ENCODE results near the gene VPS13D. TPM values are rescaled to one million over a fixed set of nuclear protein-coding genes. Genes with fewer than 3 reads are reported as not detected.

VPS13D gene
- total RNA-seq, 1 experiment from 2014 or later = 31.6 TPM

DNA sequence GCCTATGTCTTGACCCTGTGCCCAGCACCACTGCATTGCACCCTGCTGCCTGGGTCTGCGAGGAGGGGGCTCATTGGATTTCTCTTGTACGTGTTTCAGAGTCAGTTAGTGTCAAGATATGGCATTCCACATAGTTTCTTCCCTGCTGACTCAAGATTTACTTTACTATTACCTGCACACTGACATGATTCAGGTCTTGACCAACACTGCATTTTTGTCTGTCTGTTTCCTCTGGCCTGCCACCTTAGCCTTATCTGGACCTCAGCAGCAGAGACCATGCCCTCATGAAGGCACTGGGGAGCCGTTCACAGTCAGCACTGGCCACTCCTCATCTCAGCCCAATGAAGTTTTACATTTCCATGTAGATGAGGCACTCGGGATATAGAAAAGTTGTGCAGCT is 232.8 kb downstream of the VPS13D start:
- ChIA-PET RAD21 (ENCODE audit: low non-redundant PET in 1 of 2, low total read pairs in 2 of 2, uncharacterized antibody in 2 of 2, unreplicated experiment in 2 of 2) (no interaction called here), CTCF (no interaction called here), POLR2A (no interaction called here)
- H3K4me3 ChIP-seq (replicated peaks in 1 of 2; ENCODE audit: low read depth in 1 of 2, low read length in 2 of 2) = no peak overlapping the region
- H2AFZ ChIP-seq (ENCODE audit: low read depth, low read length, poor library complexity, severe bottlenecking) = no peak overlapping the region
- no peaks in the 10 kb centered on the region for H3K9me3 ChIP-seq (ENCODE audit: control insufficient read depth in 1 of 2, insufficient read depth in 1 of 2, low read depth in 1 of 2, low read length in 2 of 2)
- no peak overlapping the region for H3K4me2 ChIP-seq (ENCODE audit: low read length)
- ATAC-seq = no peak
- H3K9me2 ChIP-seq (ENCODE audit: insufficient read depth) = no peaks in the 10 kb centered on the region
- no peaks in the 10 kb centered on the region for H4K20me1 ChIP-seq (ENCODE audit: insufficient read depth)
- no peaks in the 10 kb centered on the region for H3K27me3 ChIP-seq (ENCODE audit: insufficient read depth, low read length)
- TF ChIP-seq POLR2AphosphoS5 (IDR thresholded peaks at IDR 0.05; ENCODE audit: low read depth, low read length) (no peak), EZH2phosphoT487 (IDR thresholded peaks at IDR 0.05; ENCODE audit: borderline replicate concordance) (no peak), YY1 (IDR thresholded peaks at IDR 0.05; ENCODE audit: extremely low read depth, insufficient replicate concordance, low read depth, low read length) (no peak), SRF (IDR thresholded peaks at IDR 0.05; ENCODE audit: low read depth) (no peak), TCF7L2 (IDR thresholded peaks at IDR 0.05; ENCODE audit: borderline replicate concordance, extremely low read depth, insufficient read depth, insufficient read length) (no peak), CEBPB (IDR thresholded peaks at IDR 0.05; ENCODE audit: low read depth) (no peak), ZNF274 (IDR thresholded peaks at IDR 0.05; ENCODE audit: low read depth, low read length) (no peak), CBX3 (IDR thresholded peaks at IDR 0.05; ENCODE audit: low read depth) (no peak), ELF1 (IDR thresholded peaks at IDR 0.05; ENCODE audit: borderline replicate concordance, low read depth) (no peak), SP1 (IDR thresholded peaks at IDR 0.05; ENCODE audit: low read depth) (no peak), RAD21 (IDR thresholded peaks at IDR 0.05; ENCODE audit: low read depth) (no peak), FOSL1 (IDR thresholded peaks at IDR 0.05; ENCODE audit: low read depth) (no peak)
- TF ChIP-seq, protein P1, sequence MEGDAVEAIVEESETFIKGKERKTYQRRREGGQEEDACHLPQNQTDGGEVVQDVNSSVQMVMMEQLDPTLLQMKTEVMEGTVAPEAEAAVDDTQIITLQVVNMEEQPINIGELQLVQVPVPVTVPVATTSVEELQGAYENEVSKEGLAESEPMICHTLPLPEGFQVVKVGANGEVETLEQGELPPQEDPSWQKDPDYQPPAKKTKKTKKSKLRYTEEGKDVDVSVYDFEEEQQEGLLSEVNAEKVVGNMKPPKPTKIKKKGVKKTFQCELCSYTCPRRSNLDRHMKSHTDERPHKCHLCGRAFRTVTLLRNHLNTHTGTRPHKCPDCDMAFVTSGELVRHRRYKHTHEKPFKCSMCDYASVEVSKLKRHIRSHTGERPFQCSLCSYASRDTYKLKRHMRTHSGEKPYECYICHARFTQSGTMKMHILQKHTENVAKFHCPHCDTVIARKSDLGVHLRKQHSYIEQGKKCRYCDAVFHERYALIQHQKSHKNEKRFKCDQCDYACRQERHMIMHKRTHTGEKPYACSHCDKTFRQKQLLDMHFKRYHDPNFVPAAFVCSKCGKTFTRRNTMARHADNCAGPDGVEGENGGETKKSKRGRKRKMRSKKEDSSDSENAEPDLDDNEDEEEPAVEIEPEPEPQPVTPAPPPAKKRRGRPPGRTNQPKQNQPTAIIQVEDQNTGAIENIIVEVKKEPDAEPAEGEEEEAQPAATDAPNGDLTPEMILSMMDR (IDR thresholded peaks at IDR 0.05 in 2 of 3, conservative IDR thresholded peaks at IDR 0.05 in 1 of 3; ENCODE audit: borderline replicate concordance in 1 of 3, insufficient read depth in 1 of 3, low read depth in 2 of 3, low read length in 2 of 3) = no peak
- TF ChIP-seq, protein P2, sequence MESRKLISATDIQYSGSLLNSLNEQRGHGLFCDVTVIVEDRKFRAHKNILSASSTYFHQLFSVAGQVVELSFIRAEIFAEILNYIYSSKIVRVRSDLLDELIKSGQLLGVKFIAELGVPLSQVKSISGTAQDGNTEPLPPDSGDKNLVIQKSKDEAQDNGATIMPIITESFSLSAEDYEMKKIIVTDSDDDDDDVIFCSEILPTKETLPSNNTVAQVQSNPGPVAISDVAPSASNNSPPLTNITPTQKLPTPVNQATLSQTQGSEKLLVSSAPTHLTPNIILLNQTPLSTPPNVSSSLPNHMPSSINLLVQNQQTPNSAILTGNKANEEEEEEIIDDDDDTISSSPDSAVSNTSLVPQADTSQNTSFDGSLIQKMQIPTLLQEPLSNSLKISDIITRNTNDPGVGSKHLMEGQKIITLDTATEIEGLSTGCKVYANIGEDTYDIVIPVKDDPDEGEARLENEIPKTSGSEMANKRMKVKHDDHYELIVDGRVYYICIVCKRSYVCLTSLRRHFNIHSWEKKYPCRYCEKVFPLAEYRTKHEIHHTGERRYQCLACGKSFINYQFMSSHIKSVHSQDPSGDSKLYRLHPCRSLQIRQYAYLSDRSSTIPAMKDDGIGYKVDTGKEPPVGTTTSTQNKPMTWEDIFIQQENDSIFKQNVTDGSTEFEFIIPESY (IDR thresholded peaks at IDR 0.05; ENCODE audit: extremely low read depth, insufficient replicate concordance, low read length) = no peak
- TF ChIP-seq, protein P3, sequence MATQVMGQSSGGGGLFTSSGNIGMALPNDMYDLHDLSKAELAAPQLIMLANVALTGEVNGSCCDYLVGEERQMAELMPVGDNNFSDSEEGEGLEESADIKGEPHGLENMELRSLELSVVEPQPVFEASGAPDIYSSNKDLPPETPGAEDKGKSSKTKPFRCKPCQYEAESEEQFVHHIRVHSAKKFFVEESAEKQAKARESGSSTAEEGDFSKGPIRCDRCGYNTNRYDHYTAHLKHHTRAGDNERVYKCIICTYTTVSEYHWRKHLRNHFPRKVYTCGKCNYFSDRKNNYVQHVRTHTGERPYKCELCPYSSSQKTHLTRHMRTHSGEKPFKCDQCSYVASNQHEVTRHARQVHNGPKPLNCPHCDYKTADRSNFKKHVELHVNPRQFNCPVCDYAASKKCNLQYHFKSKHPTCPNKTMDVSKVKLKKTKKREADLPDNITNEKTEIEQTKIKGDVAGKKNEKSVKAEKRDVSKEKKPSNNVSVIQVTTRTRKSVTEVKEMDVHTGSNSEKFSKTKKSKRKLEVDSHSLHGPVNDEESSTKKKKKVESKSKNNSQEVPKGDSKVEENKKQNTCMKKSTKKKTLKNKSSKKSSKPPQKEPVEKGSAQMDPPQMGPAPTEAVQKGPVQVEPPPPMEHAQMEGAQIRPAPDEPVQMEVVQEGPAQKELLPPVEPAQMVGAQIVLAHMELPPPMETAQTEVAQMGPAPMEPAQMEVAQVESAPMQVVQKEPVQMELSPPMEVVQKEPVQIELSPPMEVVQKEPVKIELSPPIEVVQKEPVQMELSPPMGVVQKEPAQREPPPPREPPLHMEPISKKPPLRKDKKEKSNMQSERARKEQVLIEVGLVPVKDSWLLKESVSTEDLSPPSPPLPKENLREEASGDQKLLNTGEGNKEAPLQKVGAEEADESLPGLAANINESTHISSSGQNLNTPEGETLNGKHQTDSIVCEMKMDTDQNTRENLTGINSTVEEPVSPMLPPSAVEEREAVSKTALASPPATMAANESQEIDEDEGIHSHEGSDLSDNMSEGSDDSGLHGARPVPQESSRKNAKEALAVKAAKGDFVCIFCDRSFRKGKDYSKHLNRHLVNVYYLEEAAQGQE (IDR thresholded peaks at IDR 0.05; ENCODE audit: low read depth) = no peak
- TF ChIP-seq, protein P4, sequence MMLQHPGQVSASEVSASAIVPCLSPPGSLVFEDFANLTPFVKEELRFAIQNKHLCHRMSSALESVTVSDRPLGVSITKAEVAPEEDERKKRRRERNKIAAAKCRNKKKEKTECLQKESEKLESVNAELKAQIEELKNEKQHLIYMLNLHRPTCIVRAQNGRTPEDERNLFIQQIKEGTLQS (IDR thresholded peaks at IDR 0.05) = no peak
- TF ChIP-seq, protein P5, sequence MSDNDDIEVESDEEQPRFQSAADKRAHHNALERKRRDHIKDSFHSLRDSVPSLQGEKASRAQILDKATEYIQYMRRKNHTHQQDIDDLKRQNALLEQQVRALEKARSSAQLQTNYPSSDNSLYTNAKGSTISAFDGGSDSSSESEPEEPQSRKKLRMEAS (IDR thresholded peaks at IDR 0.05) = no peak
- DNase-seq (ENCODE audit: low read depth, low spot score) = no peak
- BruUV-seq (replicated peaks) = no TSS peak
- no peaks in the 10 kb centered on the region for H3K36me3 ChIP-seq (ENCODE audit: control insufficient read depth in 1 of 2, insufficient read depth in 2 of 2, low read length in 2 of 2)
- no peak overlapping the region for H3K27ac ChIP-seq (ENCODE audit: low read depth, low read length)
- no peaks in the 10 kb centered on the region for H3K79me2 ChIP-seq (ENCODE audit: insufficient read depth, low read length)
- intact Hi-C loops (cut with micrococcal nuclease) = no loop called here
- no peak overlapping the region for H3K9ac ChIP-seq (ENCODE audit: low read length)
- peaks cover 6 to 18% of the 10 kb centered on the region in 2 experiments; a peak in 2 of 4 replicates for H3K4me1 ChIP-seq (ENCODE audit: control insufficient read depth in 1 of 2, insufficient read depth in 2 of 2, low read length in 2 of 2)

Data from HCT116 (cell line).